ENCODE results near the gene WNK2. TPM values are rescaled to one million over a fixed set of nuclear protein-coding genes. Genes with fewer than 3 reads are reported as not detected.

WNK2 gene
- total and polyA plus RNA-seq, 7 donors: 8.1 to 58.8 (median 35.5) TPM

DNA sequence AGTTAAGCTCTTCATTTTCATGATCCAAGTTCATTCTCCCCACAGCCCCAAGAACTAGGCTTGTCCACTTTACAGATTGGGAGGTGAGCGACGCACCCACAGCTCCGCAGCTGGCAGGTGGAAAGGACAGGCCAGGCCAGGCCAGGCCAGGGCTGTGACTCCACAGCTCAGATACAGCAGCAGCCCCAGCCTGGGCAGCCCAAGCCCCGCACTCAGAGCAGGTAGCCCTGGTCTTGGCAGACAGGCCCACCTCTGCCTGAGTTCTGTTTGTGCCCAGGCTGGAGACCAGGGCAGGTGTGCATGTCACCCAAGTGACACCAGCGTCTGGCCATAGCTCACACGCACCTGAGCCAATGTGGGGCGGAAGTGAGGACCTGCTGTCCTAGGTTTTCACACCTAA, 124.7 kb downstream of the WNK2 start:
- Histone ChIP-seq H3K4me3 (no peak overlapping the region), H3K36me3 (ENCODE audit: insufficient read depth in 1 of 2, low read depth in 1 of 2) (no peaks in the 10 kb centered on the region), H3K9me3 (no peaks in the 10 kb centered on the region), H3K4me1 (peaks cover 25% of the 10 kb centered on the region), H3K27ac (no peak overlapping the region), H3K27me3 (ENCODE audit: insufficient read depth in 3 of 3, low read length in 2 of 3) (no peaks in the 10 kb centered on the region)
- DNase-seq (no peak), ATAC-seq (no peak)
- intact Hi-C loops (cut with DNase I): no loop called here
- WGBS, 3 donors: 91 to 95% (median 94%) methylated on average over 7 of the region's 7 CpGs
- TF ChIP-seq, protein P1, sequence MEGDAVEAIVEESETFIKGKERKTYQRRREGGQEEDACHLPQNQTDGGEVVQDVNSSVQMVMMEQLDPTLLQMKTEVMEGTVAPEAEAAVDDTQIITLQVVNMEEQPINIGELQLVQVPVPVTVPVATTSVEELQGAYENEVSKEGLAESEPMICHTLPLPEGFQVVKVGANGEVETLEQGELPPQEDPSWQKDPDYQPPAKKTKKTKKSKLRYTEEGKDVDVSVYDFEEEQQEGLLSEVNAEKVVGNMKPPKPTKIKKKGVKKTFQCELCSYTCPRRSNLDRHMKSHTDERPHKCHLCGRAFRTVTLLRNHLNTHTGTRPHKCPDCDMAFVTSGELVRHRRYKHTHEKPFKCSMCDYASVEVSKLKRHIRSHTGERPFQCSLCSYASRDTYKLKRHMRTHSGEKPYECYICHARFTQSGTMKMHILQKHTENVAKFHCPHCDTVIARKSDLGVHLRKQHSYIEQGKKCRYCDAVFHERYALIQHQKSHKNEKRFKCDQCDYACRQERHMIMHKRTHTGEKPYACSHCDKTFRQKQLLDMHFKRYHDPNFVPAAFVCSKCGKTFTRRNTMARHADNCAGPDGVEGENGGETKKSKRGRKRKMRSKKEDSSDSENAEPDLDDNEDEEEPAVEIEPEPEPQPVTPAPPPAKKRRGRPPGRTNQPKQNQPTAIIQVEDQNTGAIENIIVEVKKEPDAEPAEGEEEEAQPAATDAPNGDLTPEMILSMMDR (IDR thresholded peaks at IDR 0.05): no peak

DNA sequence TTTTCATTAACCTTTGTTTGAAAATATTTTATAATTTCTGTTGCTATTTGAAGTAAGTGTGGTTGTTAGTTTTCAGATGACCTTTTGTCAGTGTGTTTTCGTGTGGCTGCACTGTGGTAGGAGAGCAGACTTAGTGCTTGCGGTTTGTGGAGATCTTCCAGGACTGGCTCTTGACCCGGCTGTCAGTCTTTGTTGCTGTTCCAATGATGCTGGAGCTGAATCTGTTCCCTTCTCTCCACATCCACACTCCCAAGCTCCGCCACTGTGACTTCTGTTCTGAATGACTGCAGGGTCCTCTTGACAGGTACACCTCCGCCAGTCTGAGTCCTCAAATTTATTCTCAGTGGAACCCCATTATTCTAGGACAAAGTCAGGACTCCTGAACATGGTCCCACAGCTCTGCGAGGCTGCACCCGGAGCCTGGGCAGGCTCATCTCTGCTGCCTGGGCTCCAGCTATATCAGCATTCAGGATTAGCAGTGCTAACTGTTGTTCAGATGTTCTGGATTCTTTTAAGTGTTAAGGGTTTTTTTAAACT, 126.0 kb downstream of the WNK2 start:
- Histone ChIP-seq H3K27me3 (ENCODE audit: insufficient read depth in 3 of 3, low read length in 2 of 3) (no peaks in the 10 kb centered on the region), H3K4me1 (peaks cover 17% of the 10 kb centered on the region), H3K36me3 (ENCODE audit: insufficient read depth in 1 of 2, low read depth in 1 of 2) (no peaks in the 10 kb centered on the region), H3K4me3 (no peak overlapping the region), H3K27ac (no peak overlapping the region), H3K9me3 (no peaks in the 10 kb centered on the region)
- TF ChIP-seq, protein P1 (IDR thresholded peaks at IDR 0.05): no peak
- intact Hi-C loops (cut with DNase I): no loop called here
- 80 to 88% (median 84%) methylated on average over 7 of the region's 7 CpGs for WGBS, 3 donors
- DNase-seq (no peak), ATAC-seq (no peak)

- TF ChIP-seq, protein P1 (IDR thresholded peaks at IDR 0.05): no peak
- H3K4me3 ChIP-seq: no peak overlapping the region
- WGBS, 3 donors: 94 to 96% (median 96%) methylated on average over 9 of the region's 9 CpGs
- intact Hi-C loops (cut with DNase I): no loop called here
- no peak for ATAC-seq
- H3K9me3 ChIP-seq: no peaks in the 10 kb centered on the region
- H3K36me3 ChIP-seq (ENCODE audit: insufficient read depth in 1 of 2, low read depth in 1 of 2): peaks cover 0 to 3% of the 10 kb centered on the region in 2 donors
- no peaks in the 10 kb centered on the region for H3K27me3 ChIP-seq (ENCODE audit: insufficient read depth in 3 of 3, low read length in 2 of 3)
- DNase-seq: no peak
- no peaks in the 10 kb centered on the region for H3K4me1 ChIP-seq
- H3K27ac ChIP-seq: no peak overlapping the region
Observed at GRCh38 chr9:93315118-93315517, 131.2 kb downstream of the WNK2 start.

- WGBS, 3 donors: 65 to 70% (median 69%) methylated on average over 5 of the region's 5 CpGs
- no peak for ATAC-seq
- DNase-seq: no peak
- H3K4me1 ChIP-seq: no peaks in the 10 kb centered on the region
- TF ChIP-seq, protein P1 (IDR thresholded peaks at IDR 0.05): no peak
- no peaks in the 10 kb centered on the region for H3K9me3 ChIP-seq
- intact Hi-C loops (cut with DNase I): no loop called here
- peaks cover 0 to 3% of the 10 kb centered on the region in 2 donors for H3K36me3 ChIP-seq (ENCODE audit: insufficient read depth in 1 of 2, low read depth in 1 of 2)
- H3K27me3 ChIP-seq (ENCODE audit: insufficient read depth in 3 of 3, low read length in 2 of 3): no peaks in the 10 kb centered on the region
- no peak overlapping the region for H3K4me3 ChIP-seq
- H3K27ac ChIP-seq: no peak overlapping the region
Observed at GRCh38 chr9:93315960-93316359, 132.0 kb downstream of the WNK2 start.

All from psoas muscle (tissue), 8 donors.